Aorta (tissue), 5 donors: ENCODE data around the gene ADAMTS19. TPM values are rescaled to one million over a fixed set of nuclear protein-coding genes. Genes with fewer than 3 reads are reported as not detected.

ENCODE experiments used
- ATAC-seq: fragments of 200-7000 bp; cut with Tn5 transposase; one replicate; pipeline ENCODE4 v1.9.1; 2022; ENCODE audit warnings: moderate library complexity; ENCODE audit not compliant: low FRiP score
- DNase-seq, 2 donors: peaks; one replicate each; pipeline ENCODE4 v3.0.0-alpha.2; 2020
- H3K27ac ChIP-seq, 2 donors: one replicate each; pipeline ENCODE4 v1.5.1; 2013; ENCODE audit warnings: low read length in 2 of 2, mild to moderate bottlenecking in 2 of 2, moderate library complexity in 2 of 2, control low read depth in 1 of 2, inconsistent platforms in 1 of 2, low read depth in 1 of 2
- H3K27me3 ChIP-seq, 2 donors: one replicate each; pipeline ENCODE4 v1.6.1; 2013; ENCODE audit warnings: control low read depth in 1 of 2, low read length in 1 of 2, mild to moderate bottlenecking in 1 of 2, moderate library complexity in 1 of 2; ENCODE audit not compliant: insufficient read depth in 2 of 2, control insufficient read depth in 1 of 2
- H3K36me3 ChIP-seq, 2 donors: one replicate each; pipeline ENCODE4 v1.6.1; 2013; ENCODE audit warnings: control low read depth in 1 of 2, low read length in 1 of 2, mild to moderate bottlenecking in 1 of 2; ENCODE audit not compliant: insufficient read depth in 2 of 2, control insufficient read depth in 1 of 2
- H3K4me1 ChIP-seq, 2 donors: one replicate each; pipeline ENCODE4 v1.6.1; 2013; ENCODE audit warnings: low read length in 2 of 2, control low read depth in 1 of 2, mild to moderate bottlenecking in 1 of 2, moderate library complexity in 1 of 2; ENCODE audit not compliant: insufficient read depth in 2 of 2, control insufficient read depth in 1 of 2
- H3K4me3 ChIP-seq, 2 donors: one replicate each; pipeline ENCODE4 v1.5.1; 2013; ENCODE audit warnings: low read length in 2 of 2, control low read depth in 1 of 2, mild to moderate bottlenecking in 1 of 2
- H3K9me3 ChIP-seq: one replicate; pipeline ENCODE4 v1.6.1; 2013; ENCODE audit warnings: mild to moderate bottlenecking, low read length; ENCODE audit not compliant: control insufficient read depth
- WGBS, 2 donors: extraction: QIAGEN DNeasy Blood & Tissue Kit; methylation state at CpG; one replicate each; pipeline ENCODE4 v1.1.7; 2013; 5-methylcytosine and 5-hydroxymethylcytosine counted together
- intact Hi-C, 2 donors: fragments of 100-400 bp; cut with DNase I; formaldehyde crosslinking; loops; one replicate each; pipeline versions ENCODE4 v1.14.2 to v1.15.0; 2022
- polyA plus RNA-seq, 2 donors: library from polyadenylated mRNA; stranded (reverse); fragments of 200-250 nt; gene quantifications; one replicate each; pipeline ENCODE4 v1.2.3, GENCODE V29; 2013
- total RNA-seq, 2 donors: library from RNA; stranded (reverse); fragmentation: NEBNext Ultra II Directional; extraction: Animal tissue kit (Norgen Biotek cat#: 25700); gene quantifications; one replicate each; pipeline ENCODE4 v1.2.1, GENCODE V29; 2021
- donor health status: healthy with polysubstance abuse.
- donor health status: Bipolar disorder and iron deficiency.
- donor health status: DM: no; HTN: no; CAD: no.
- donor health status: DM: no; HTN: no; CAD: no.
- donor health status: DM: yes; HTN: yes; CAD: no.

The ADAMTS19 gene
- total and polyA plus RNA-seq, 4 donors, result 0.25 to 0.79 (median 0.36) TPM

DNA sequence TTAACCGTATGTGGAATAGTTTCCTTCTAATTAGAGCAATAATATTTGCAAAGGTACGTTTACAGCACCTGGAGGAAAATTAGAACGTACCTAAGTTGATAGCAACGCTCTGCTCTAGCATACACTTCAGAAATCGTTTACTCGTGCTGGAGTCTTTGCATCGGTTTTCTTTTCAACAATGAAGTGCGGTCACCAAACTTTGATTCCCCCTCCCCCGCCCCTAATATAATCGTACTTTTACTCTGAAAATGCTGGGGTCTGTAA lies 506 bp downstream of the ADAMTS19 start:
- H3K4me3 ChIP-seq, result peak overlapping the region; percentile 55 to 63
- H3K27me3 ChIP-seq, result no peaks in the 10 kb centered on the region
- H3K27ac ChIP-seq, result no peak overlapping the region
- intact Hi-C loops, result no loop called here
- no peaks in the 10 kb centered on the region for H3K36me3 ChIP-seq
- DNase-seq, result no peak
- no peaks in the 10 kb centered on the region for H3K4me1 ChIP-seq
- H3K9me3 ChIP-seq, result no peaks in the 10 kb centered on the region
- WGBS, 2 donors, result 0% methylated on average over 10 of the region's 10 CpGs
- no peak for ATAC-seq

DNA sequence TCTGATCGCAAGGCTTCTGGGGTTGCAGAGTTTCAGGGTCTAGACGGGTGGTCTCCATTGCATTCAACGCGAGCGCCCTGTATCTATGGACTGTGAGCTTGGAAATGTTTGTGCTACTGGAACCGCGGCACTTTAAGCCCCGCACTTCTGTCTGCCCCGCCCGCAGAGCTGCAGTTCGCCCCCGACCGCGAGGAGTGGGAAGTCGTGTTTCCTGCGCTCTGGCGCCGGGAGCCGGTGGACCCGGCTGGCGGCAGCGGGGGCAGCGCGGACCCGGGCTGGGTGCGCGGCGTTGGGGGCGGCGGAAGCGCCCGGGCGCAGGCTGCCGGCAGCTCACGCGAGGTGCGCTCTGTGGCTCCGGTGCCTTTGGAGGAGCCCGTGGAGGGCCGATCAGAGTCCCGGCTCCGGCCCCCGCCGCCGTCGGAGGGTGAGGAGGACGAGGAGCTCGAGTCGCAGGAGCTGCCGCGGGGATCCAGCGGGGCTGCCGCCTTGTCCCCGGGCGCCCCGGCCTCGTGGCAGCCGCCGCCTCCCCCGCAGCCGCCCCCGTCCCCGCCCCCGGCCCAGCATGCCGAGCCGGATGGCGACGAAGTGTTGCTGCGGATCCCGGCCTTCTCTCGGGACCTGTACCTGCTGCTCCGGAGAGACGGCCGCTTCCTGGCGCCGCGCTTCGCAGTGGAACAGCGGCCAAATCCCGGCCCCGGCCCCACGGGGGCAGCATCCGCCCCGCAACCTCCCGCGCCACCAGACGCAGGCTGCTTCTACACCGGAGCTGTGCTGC lies 1.0 kb downstream of the ADAMTS19 start:
- DNase-seq (peak; percentile 39 to 73), ATAC-seq (peak; percentile 36)
- no peaks in the 10 kb centered on the region for H3K4me1 ChIP-seq
- no peaks in the 10 kb centered on the region for H3K9me3 ChIP-seq
- no peaks in the 10 kb centered on the region for H3K36me3 ChIP-seq
- 0 to 1% methylated on average over 63 to 88 of the region's 88 CpGs for WGBS, 2 donors
- no peaks in the 10 kb centered on the region for H3K27me3 ChIP-seq
- H3K27ac ChIP-seq, result no peak overlapping the region
- H3K4me3 ChIP-seq, result peak overlapping the region; percentile 55 to 63
- intact Hi-C loops, result no loop called here

DNA sequence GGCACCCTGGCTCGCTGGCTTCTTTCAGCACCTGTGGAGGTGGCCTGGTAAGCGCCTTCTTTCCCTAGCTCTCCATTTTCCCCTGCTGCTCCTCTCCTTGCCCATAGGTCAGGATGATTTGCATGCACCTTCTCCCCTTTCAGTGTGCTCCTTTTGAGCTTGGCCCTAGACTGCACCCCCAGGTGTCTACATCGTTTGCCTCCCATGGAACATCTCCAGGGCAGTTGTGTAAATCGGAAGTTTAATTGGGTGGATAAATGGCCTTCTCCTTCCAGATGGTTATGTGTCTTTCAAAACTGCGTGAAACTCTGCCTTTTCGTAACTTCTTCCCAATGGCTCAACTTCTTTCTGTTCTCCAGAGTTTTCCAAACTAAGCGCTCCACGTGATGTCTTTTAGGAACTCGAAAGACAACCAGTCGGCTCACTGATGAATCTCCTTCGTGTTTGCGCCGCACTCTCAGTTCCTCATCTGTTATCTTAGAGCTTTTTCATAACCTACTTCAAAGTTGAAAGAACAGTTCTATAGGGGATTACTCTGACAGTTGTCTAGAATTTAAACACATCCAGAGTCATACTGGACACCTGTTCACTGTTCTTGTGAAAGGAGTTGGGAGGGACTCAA lies 1.7 kb downstream of the ADAMTS19 start:
- Histone ChIP-seq H3K27me3 (no peaks in the 10 kb centered on the region), H3K9me3 (no peaks in the 10 kb centered on the region), H3K36me3 (no peaks in the 10 kb centered on the region), H3K27ac (no peak overlapping the region), H3K4me3 (no peak overlapping the region), H3K4me1 (no peaks in the 10 kb centered on the region)
- intact Hi-C loops, result no loop called here
- 62 to 65% methylated on average over 13 of the region's 13 CpGs for WGBS, 2 donors
- DNase-seq (no peak), ATAC-seq (no peak)

DNA sequence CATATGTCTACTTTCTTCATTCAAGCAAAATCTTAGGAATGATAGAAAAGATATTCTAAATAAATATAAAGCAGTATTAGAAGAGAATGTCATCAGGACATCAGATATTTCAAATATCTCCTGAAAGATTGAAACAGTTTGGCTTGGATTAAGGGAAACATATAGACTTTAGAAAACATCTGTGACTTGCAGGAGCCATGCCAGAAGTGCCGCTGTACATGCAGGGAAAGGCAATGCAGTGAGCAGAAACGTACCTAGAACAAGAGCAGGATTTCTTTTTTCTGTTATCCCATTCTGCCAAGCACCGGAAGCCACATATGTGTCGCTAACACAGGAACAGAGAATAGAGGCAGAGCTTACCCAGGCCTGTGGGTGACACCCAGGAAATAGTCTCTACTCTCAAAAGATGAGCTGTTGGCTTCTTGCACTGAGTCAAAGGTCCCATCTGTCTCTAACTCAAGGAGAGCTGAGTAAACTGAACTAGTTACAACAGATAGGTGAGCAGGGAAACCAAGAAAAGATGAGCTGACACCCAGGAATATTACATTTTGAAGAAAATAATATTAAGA lies 5.8 kb downstream of the ADAMTS19 start:
- H3K9me3 ChIP-seq, result no peaks in the 10 kb centered on the region
- DNase-seq (no peak), ATAC-seq (no peak)
- no peaks in the 10 kb centered on the region for H3K36me3 ChIP-seq
- H3K4me3 ChIP-seq, result no peak overlapping the region
- intact Hi-C loops, result no loop called here
- no peaks in the 10 kb centered on the region for H3K4me1 ChIP-seq
- no peaks in the 10 kb centered on the region for H3K27me3 ChIP-seq
- WGBS, 2 donors, result 92% methylated on average over 4 of the region's 4 CpGs
- H3K27ac ChIP-seq, result no peak overlapping the region

DNA sequence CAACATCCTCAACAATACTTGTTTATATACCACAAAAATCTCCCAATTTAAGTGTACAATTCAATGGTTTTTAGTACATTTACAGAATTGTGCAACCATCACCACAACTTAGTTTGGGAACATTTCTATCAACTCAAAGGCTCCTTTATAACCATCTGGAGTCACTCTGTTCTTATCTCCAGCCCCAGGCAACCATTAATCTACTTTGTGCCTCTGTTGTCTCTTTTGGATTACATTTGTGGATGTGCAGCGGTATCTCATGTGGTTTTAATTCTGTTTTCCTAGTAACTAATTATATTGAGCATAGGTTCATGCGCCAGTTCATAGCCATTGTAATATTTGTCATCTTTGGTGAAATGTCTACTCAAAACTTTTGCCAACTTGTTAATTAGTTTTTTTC lies 14.4 kb downstream of the ADAMTS19 start:
- Histone ChIP-seq H3K4me1 (no peaks in the 10 kb centered on the region), H3K36me3 (no peaks in the 10 kb centered on the region), H3K9me3 (no peaks in the 10 kb centered on the region), H3K27me3 (no peaks in the 10 kb centered on the region), H3K27ac (no peak overlapping the region), H3K4me3 (no peak overlapping the region)
- 97% methylated on average over 2 of the region's 2 CpGs for WGBS, 2 donors
- ATAC-seq, result no peak
- DNase-seq, result no peak
- intact Hi-C loops, result no loop called here

DNA sequence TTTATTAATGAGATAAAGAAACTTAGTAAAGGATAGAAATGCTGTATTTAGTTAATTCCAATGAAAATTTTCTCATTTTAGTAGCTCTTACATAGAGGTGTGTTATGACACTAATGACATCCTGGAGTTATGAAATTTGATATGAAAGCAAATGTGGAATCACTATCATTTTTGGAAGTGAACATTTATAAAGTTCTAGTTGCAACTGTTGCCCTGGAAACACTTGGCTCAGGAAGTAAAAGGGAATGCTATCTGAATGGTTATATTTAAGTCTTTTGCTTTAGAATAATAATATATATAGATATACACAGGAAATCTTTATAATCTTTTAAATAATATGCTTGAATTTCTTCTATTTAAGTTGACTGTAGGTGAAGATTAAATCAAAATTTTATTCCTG lies 16.7 kb downstream of the ADAMTS19 start:
- ATAC-seq (no peak), DNase-seq (no peak)
- H3K4me1 ChIP-seq, result no peaks in the 10 kb centered on the region
- no peaks in the 10 kb centered on the region for H3K9me3 ChIP-seq
- no peak overlapping the region for H3K4me3 ChIP-seq
- H3K27me3 ChIP-seq, result no peaks in the 10 kb centered on the region
- intact Hi-C loops, result no loop called here
- no peaks in the 10 kb centered on the region for H3K36me3 ChIP-seq
- no peak overlapping the region for H3K27ac ChIP-seq

DNA sequence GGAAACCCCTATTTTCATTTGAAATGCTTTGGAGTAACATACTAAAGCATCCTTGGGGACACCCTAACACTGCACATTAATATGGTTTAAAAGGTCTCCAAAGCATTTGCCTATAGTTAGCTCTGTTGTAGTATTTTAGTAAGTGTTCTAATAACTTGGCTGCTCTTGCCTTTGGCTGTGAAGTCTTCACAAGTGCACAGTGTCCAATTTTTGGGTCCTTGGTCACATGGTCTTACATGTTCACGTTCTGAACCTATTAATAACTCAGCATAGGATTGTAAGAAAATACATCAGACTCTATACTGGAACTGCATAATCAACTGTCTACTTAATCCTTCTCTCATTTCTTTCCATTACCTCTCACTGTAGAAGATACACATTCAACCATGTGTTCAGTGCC lies 17.4 kb downstream of the ADAMTS19 start:
- DNase-seq (no peak), ATAC-seq (no peak)
- intact Hi-C loops, result no loop called here
- Histone ChIP-seq H3K36me3 (no peaks in the 10 kb centered on the region), H3K27me3 (no peaks in the 10 kb centered on the region), H3K4me3 (no peak overlapping the region), H3K9me3 (no peaks in the 10 kb centered on the region), H3K27ac (no peak overlapping the region), H3K4me1 (no peaks in the 10 kb centered on the region)
- WGBS, 2 donors, result 3 to 7% methylated on average over 1 of the region's 1 CpG

DNA sequence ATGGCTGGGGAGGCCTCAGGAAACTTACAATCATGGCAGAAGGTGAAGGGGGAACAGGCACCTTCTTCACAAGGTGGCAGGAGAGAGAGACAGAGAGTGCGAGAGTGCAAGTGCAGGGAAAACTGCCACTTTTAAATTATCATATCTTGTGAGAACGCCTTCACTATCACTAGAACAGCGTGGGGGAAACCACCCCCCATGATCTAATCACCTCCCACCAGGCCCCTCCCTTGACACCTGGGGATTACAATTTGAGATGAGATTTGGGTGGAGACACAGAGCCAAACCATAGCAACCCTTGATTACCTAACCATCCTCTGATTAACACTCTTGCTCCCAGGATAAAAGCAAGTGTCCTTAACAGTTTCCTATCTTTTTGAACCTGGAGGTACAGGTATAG lies 21.1 kb downstream of the ADAMTS19 start:
- intact Hi-C loops, result no loop called here
- no peaks in the 10 kb centered on the region for H3K27me3 ChIP-seq
- DNase-seq (no peak), ATAC-seq (no peak)
- H3K27ac ChIP-seq, result no peak overlapping the region
- H3K4me1 ChIP-seq, result no peaks in the 10 kb centered on the region
- H3K4me3 ChIP-seq, result no peak overlapping the region
- no peaks in the 10 kb centered on the region for H3K9me3 ChIP-seq
- WGBS, 2 donors, result 89 to 95% methylated on average over 3 of the region's 3 CpGs
- no peaks in the 10 kb centered on the region for H3K36me3 ChIP-seq

DNA sequence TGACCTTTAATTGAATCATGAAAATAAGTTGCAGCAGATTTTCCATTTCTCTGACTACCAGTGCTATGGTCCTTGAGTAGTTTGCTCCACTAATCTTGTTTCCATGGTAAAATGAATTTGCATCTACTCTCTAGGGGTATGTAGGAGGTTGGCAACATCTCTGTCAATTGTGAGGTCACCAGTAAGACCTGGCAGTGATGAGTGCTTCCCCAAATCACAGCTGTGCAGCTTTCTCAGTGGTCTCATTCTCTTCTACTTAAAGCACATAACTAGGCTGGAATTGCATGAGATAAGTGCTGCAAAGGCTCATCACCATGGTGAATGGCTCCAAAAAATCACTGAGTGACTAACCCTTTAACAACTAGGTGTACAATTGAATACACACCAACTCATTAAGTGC lies 36.3 kb downstream of the ADAMTS19 start:
- no peaks in the 10 kb centered on the region for H3K27me3 ChIP-seq
- ATAC-seq (no peak), DNase-seq (no peak)
- H3K4me1 ChIP-seq, result no peaks in the 10 kb centered on the region
- no peak overlapping the region for H3K27ac ChIP-seq
- intact Hi-C loops, result no loop called here
- no peaks in the 10 kb centered on the region for H3K36me3 ChIP-seq
- no peaks in the 10 kb centered on the region for H3K9me3 ChIP-seq
- H3K4me3 ChIP-seq, result no peak overlapping the region
